ENCODE data around the gene TRAPPC5.

TRAPPC5 gene

DNA sequence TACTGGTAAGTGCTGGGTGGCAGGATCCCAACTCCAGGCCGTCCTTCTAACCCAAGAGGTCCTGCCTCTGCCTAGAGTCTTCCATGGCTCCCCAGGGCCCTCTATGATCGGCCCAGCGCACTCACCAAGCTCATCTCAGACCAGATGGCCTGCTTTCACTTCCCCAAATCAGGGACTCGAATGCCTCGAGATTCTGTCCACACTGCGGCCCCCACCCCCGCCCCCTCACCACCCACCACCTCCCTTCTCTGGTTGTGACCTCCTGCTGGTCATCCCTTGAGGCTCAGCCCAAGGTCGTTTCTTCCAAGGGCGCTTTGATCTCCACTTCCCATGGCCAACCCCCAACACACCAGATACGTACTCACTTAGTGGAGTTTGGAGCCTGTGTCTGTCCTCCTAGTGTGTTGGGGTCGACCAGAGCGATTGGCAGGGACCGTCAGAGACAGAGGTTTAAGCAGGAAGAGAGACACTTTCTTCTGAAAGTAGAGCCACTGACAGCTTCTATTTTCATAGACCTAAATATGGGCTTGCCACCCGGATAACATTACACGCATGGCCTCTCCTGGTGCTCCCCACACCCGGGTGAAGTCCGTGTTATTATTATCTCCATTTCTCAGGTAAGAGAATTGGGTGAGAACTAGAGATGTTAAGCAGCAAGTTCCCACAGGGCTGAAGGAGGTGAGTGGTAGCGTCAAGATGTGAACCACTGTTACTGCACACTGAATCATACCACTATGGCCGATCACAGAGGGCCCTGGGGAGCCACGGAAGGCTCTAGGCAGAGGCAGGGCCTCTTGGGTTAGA, 21.2 kb downstream of the TRAPPC5 start, which contains the start of gene FCER2:
TSS of gene FCER2 (minus strand) at position 478 of the 804 bp plus-strand sequence. CDS start 2,371 bp downstream, outside the sequence.
- no peak for DNase-seq

DNA sequence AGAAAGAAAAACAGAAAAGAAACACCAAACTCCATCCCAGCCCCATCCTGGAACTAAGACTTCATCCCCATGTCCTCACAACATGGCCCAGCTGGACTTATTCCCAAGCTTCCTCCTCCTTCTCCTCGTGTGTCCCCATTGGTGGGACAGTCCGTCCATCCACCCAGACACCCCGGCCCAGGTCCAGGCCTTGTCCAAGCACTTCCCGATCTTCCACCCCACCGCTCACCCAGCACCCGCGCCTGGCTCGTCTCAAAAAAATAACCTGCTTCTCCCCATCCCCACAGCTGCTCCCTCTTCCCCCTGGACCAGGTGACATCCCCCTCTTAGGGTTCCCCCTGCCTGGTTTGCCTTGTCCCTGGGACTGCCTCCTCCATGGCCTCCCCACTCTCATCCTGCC, 22.7 kb downstream of the TRAPPC5 start:
- no peak for DNase-seq

DNA sequence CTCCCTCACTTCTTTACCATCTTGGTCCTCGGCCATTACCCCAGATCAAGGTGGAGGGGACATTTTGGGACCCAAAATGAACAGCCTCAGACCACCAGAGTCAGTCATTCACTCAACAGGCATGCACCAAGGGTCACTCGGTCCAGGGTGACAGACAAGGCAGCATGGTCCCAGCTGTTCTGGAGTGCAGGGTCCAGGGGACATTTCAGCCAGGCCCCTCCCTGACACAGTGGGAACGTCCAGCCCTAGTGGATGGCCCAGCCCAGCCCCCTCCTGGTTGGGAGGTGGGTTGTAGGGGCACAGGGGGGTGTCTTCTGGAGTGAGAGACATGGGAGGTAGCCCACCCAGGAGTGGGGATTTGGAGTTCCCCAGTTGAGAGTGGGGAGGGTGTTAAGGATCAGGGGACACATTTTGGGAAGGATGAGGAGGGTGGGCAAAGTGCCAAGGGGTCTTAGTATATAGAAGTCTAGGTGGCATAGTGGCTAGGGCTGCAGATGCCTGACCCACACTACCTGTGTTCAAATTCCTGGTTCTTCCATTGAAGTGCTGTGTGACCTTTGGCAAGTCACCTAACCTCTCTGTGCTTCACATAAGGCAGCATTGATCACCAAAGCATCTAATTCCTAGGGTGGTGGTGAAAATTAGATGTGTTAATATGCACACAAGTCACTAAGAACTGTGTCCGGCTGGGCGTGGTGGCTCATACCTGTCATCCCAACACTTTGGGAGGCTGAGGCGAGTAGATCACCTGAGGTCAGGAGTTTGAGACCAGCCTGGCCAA, 23.8 kb downstream of the TRAPPC5 start:
- DNase-seq, result no peak

DNA sequence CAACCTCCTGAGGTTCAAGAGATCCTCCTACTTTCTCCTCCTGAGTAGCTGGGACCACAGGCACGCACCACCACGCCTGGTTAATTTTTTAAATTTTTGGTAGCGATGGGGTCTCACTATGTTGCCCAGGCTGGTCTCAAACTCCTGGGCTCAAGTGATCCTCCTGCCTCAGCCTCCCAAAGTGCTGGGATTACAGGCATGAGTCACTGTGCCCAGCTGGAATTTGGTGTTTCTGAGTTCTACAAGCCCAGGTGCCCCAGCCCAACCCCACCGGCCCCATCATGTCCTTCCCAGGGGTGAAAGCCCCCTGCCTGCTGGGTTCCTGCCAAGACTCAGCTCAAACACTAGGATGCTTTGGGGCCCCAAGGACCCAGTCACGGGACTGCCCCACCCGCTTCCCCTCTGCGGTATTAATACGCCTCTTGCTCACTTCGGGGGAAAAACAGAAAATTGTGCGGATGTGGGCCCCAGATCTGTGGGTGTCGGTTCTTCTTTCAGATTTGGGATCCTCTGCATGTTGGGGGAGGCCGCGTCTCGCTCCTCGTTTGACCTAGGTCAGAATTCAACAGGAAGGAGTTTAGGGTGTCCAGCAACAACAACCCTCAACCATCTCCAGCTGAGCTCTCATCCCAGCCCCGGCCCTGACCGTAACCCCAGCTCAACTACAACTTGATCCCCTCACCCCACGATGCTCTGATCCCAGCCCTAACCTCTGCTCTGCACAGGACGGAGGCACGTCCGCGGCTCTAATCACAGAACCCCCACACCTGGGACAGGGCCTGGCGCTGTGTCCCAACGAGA, 25.0 kb downstream of the TRAPPC5 start:
- no peak for DNase-seq

DNA sequence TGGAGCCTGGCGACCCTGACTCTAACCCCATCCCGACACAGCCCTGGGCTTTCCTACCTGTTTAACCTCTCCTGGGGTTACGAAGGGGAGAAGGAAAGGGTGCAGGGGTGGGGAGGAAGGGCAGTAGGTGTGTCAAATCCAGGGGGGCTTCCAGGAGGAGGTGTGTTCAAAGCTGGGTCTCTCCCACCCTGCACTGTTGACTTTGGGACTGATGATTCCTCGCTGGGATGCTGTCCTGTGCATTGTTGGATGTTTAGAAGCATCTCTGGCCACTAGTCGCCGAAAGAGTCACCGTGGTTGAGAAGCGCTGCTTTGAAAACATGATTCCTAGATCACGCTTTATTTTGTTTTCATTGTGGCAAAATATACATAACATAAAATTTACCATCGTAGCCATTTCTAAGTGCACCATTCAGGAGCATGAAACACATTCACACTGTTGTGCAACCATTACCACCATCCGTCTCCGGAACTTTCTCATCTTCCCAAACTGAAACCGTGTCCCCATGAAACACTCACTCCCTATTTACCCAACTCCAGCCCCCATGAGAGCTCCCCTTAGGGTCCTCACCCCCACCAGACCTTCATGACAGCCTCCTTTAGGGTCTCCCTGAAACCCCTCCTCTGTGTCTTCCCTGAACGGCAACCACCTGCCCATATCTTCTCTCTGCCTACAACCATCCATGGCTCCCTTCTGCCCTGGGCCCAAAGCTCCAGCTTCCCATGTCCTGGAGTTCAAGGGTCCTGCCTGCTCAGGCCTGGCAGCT, 25.7 kb downstream of the TRAPPC5 start:
- DNase-seq, result no peak

DNA sequence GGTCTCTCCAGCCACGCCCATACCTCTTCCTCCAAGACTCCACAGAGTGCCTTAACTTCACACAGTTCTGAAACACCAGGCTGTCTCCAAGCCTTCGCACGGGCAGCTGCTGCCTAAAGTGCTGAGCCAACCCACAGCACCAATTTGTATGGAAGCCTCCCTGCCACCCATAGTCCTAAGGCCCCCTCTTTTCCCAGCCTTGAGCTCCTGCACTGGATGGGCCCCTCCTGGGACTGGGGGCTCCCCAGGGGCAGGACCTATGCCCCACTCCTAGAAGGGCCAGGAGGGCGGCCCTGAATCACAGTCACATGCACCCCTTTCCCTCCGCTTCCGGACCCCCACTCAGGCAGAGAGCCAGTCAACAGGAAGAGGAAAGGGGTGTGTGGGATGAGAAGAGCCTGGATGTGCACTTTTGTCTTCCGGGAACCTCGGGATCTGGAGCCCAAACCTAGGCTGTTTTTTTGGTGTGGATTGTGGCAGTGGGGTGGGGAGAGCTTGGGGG, 26.4 kb downstream of the TRAPPC5 start:
- no peak for DNase-seq

DNA sequence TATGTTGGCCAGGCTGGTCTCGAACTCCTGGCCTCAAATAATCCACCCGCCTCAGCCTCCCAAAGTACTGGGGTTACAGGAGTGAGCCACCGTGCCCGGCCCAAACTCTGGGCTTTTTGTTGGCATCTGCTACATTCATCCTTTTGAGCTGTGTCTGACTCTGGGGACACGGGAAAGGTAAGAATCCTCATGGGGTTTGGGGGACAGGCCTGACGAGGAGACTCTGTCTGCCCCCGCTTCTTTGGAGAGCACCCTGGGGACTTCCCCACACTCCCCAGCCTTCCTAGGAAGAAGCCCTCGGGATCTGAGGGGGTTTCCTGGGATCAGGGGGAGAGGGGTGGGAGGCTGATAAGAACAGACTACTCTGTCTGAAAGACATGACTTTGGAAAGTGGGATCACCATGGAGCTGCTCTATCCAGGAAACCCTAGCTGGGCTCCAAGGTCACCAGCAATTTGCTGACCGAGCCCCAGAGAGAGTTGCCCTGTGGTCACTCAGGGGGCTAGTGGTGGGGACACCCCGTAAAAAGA, 29.4 kb downstream of the TRAPPC5 start:
- no peak for DNase-seq

DNA sequence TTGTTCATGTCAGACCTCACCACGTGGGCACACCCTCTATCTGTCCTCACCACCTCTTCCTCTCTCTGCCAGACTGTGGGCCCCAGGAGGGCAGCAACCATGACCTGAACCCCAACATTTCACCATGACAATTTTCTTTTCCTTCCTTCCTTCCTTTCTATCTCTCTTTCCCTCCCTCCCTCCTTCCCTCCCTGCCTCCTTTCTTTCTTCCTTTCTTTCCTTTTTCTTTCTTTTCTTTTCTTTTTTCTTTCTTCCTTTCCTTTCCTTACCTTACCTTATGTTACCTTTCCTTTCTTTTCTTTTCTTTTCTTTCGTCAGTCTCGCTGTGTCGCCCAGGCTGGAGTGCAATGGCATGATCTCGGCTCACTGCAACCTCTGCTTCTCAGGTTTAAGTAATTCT, 30.0 kb downstream of the TRAPPC5 start:
- DNase-seq, result no peak

DNA sequence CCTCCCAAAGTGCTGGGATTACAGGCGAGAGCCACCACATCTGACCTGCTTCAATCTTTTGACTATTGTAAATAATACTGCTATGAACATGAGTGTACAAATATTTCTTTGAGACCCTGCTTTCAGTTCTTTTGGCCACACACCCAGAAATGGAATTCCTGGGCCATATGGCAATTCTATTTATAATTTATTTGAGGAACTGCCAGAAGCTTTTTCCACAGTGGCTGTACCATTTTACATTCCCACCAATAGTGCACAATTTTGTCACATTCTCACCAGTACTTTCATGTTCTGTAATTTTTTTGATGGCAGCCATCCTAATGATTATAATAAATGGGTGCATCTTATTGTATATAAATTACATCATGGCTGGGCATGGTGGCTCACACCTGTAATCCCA, 35.0 kb downstream of the TRAPPC5 start:
- DNase-seq, result no peak

DNA sequence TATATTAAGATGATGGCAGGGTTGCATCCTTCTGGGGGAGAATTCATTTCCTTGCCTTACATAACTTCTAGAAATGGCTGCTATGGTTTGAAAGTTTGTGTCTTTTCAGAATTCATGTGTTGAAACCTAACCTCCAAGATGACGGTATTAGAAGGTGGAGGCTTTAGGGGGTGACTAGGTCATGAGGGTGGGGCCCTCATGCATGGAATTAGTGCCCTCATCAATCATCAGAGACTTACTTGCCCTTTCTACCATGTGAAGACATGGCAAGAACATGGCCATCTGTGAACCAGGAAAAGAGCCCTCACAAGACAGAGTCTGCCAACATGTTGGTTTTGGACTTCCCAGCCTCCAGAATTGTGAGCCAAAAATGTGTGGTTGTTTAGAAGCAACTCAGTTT, 36.1 kb downstream of the TRAPPC5 start:
- no peak for DNase-seq

DNA sequence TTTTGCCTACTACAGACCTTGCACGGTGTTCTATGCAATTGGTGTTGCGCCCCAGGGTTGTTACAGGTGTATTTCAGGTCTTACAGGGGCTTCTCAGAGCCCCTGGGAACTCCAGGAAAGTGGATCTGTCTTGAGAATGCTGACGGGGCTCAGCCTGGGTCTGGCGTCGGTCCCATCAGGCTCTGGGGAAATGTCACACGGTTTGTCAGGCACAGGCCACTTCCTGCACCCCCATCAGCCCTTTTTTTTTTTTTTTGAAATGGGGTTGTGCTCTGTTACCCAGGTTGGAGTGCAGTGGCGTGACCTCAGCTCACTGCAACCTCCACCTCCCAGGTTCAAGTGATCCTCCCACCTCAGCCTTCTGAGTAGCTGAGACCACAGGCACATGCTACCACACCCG, 38.0 kb downstream of the TRAPPC5 start:
- no peak for DNase-seq

DNA sequence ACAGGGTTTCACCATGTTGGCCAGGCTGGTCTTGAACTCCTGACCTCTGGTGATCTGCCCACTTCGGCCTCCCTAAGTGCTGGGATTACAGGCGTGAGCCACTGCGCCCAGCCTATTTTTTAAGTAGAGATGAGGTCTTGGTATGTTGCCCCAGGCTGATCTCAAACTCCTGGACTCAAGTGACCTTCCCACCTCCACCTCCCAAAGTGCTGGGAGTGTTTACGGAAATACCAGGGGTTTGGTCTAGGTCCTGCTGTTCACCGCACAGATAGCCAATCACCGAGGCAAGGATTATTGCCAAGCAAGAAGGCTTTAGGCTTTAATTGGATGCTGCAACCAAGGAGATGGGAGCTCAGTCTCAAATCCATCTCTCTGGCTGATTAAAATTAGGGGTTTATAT, 39.7 kb downstream of the TRAPPC5 start:
- no peak for DNase-seq

DNA sequence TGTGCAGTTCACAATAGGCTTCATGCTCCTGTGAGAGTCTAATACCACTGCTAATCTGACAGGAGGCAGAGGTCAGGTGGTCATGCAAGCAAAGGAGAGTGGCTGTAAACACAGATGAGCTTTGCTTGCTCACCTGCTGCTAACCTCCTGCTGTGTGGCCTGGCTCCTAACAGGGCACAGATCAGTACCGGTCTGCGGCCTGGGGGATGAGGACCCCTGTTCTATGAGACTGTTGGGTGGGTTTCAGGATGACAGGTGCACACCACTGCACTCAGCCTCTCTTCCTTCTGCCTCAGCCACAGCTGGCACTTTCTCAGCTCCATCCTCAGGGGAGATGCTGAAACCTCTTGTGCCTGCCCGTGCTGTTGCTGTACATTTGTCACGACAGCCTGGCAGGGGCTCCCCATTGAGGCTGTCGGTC, 41.6 kb downstream of the TRAPPC5 start:
- no peak for DNase-seq

DNA sequence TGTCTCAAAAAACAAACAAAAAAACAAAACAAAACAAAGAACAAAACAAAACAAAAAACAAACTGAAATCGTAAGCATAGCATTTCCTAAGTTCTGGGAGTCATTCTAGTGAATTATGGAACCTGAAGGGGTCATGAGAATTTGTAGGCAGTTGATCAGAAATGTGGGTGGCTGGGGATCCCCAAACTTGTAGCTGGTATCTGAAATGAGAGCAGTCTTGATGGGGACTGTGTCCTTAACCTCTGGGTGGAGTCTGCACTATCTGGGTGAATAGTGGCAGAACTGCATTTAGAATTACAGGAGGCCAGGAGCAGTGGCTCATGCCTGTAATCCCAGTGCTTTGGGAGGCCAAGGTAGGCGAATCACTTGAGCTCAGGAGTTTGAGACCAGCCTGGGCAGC, 45.2 kb downstream of the TRAPPC5 start:
- no peak for DNase-seq

DNA sequence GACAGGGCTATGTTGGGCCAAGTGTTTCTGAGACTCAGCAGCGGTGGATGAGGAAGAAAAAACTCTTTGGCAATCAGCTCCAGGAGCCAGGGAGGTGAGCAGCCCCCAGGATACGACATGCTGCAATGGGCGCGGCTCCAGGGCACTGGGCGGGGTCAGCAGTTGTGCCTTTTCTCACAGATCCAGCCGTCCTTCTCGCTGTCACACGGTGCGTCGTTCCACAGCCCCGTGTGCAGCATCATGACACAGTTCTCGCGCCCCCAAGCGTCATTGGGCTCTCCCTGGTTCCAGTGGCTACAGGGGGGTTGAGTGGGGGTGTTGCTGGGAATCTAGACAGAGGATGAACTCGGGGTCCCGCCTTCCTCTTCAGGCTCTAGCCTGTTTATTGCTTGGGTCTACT, 48.6 kb downstream of the TRAPPC5 start:
- no peak for DNase-seq

DNA sequence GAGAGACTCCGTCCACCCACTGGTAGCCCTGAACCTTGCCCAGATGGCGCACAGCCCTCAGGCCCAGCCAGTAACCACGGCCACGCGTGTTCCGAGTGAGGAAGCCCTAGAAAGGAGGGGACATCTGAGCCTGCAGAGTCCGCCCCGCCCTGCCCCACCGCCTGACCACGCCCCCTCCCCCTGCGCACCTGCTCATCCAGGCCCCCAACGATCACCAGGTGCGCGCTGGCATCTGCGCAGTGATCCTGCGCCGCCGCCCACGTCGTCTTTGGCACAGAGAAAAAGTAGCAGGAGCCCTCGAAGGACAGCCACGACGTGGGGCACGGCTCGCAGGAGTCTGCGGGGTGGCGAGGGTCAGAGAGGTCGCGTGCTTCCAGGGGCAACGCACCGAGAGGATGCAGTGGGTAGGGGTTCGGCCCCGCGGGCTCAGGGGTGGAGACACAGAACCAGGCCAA, 49.2 kb downstream of the TRAPPC5 start:
- no peak for DNase-seq

DNA sequence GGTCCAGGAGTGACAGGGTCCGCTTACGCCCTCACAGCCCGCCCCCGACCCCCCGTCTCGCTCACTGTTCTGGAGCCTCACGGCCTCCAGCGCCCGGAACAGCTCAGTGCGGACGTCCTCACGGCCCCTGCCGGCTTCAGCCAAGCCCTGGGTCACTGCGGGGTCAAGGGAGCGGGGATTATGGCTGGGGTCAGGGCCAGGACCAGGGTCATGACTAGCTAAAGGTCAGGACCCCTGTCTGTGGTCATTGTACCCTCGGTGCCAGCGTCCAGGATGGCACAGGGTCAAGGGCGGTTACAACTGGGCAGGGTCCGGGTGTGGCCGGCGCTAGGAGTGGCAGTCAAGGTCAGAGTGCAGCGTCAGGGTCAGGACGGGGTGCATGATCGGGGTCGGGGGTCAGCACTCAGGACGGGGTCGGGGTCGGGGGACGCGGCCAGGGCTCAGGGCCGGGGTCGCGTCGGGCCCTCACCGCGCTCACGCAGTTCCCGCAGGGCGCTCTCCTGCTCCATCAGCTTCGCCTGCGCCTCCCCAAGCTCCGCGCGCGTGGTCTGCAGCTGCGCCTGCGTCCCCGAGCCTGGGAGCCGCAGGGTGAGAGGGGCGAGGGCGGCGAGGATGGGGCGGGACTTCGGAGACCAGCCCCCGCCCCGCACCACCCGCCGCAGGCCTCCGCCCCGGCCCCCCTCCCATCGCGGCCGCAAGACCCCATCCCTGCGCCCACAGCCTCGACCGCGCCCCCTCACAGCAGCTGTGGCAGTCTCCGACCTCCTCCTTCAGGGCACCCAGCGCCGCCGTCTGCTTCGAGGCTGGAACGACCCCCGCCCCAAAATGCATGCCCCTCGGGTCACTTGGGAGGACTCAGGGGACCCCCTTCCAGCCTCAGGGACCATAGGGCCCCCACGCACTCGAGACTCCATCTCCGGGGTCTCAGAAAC, 49.9 kb downstream of the TRAPPC5 start:
- DNase-seq, result no peak

DNA sequence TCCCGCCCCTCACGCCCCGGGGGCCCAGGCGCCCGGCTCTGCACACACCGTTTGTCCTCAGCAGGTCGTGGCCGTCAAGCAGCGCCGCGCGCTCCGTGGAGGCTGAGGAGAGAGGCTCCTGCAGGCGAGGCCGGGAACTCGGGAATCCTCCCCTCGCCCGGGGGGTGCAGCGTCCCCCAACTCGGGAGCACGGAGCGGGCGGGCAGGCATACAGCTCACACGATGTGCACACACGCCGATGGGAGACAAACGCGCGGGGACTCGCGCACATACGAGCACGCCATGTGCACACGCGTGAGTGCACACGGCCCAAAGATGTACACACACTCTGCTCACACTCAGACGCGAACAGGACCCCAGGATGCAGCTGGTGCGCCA, 50.6 kb downstream of the TRAPPC5 start:
- no peak for DNase-seq

DNA sequence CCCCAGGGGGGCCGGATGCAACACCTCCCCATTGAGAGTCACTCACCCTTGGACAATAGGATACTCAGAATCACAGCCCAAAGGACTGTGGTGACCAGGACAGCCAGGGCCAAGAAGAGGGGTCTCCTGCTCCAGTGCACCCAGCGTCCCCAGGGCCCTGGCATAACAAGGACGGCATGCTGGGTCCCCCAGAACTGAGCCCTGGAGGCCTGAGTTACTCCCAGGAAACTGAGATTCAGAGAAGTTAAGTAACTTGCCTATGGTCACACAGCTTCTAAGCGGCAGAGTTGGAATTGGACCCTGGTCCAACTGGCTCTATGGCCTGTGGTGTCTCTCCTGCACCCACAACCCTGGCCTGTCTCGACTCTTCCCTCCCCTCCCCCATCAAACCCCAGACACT, 51.0 kb downstream of the TRAPPC5 start:
- DNase-seq, result no peak

DNA sequence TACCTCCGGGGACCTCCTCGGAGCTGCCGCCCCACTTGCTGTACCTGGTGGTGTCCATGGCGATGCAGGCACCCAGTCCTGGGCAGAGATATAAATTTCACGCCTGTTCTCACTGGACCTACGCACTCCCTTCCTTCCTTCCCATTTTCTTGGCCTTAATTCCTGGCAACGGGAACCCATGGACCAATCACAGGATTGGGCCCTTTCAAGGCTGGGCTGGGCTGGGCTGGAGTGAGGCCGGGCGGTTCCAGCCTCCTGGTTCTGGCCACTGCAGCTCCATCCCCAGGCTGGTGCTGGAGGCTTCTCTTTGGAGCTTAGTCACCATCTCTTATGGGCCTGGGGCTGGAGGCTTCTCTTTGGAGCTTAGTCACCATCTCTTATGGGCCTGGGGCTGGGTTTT, 51.4 kb downstream of the TRAPPC5 start, which contains the start of gene CLEC4G:
TSS of gene CLEC4G (minus strand) at position 66 of the 400 bp plus-strand sequence. CDS start at position 58, 8 bp downstream.
- no peak for DNase-seq

DNA sequence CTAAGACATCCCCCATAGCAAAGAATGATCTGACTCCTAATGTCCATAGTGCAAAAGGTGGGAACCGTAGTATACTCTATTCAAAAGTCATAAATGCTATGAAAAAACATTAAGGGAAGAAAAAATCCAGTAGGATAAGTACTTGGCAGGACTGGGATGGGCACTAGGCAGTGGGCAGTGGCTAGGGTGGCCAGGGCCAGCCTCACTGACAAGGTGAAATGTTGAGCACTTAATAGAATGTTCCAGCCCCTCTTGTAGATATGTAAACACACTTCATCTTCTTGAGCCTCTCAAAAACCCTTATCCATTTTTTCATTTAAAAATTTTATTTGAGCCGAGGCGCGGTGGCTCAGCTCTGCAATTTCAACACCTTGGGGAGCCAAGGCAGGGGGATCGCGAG, 52.7 kb downstream of the TRAPPC5 start:
- no peak for DNase-seq
